H9 (cell line): ENCODE results near the gene MGLL. TPM values are rescaled to one million over a fixed set of nuclear protein-coding genes. Genes with fewer than 3 reads are reported as not detected.

Source experiments
- DNase-seq: peaks from one replicate; pipeline ENCODE4 v3.0.0-alpha.2; 2017
- H2AFZ ChIP-seq: one replicate; pipeline ENCODE4 v1.6.1; 2013; ENCODE audit warnings: mild to moderate bottlenecking, low read length, control low read depth, moderate library complexity
- H2AK5ac ChIP-seq: 2 replicates; pipeline ENCODE4 v1.6.1; 2013; ENCODE audit warnings: low read length, control low read depth, mixed read lengths; ENCODE audit not compliant: insufficient read length
- H2BK120ac ChIP-seq: one replicate; pipeline ENCODE4 v1.6.1; 2013; ENCODE audit warnings: low read depth, mild to moderate bottlenecking, low read length, control low read depth, inconsistent platforms; ENCODE audit not compliant: poor library complexity, severe bottlenecking
- H2BK12ac ChIP-seq: 2 replicates; pipeline ENCODE4 v1.6.1; 2013; ENCODE audit warnings: low read length, control low read depth, mixed read lengths, low read depth; ENCODE audit not compliant: insufficient read length
- H2BK15ac ChIP-seq: 2 replicates; pipeline ENCODE4 v1.6.1; 2013; ENCODE audit warnings: low read depth, low read length, control low read depth
- H2BK20ac ChIP-seq: one replicate; pipeline ENCODE4 v1.6.1; 2013; ENCODE audit warnings: low read depth, mild to moderate bottlenecking, low read length, control low read depth, inconsistent platforms; ENCODE audit not compliant: poor library complexity, severe bottlenecking
- H2BK5ac ChIP-seq: 2 replicates; pipeline ENCODE4 v1.6.1; 2013; ENCODE audit warnings: low read length, control low read depth, mixed read lengths; ENCODE audit not compliant: insufficient read length
- H3K14ac ChIP-seq: 2 replicates; pipeline ENCODE4 v1.6.1; 2013; ENCODE audit warnings: low read length, control low read depth; ENCODE audit not compliant: insufficient read depth
- H3K18ac ChIP-seq: 2 replicates; pipeline ENCODE4 v1.6.1; 2013; ENCODE audit warnings: low read depth, mild to moderate bottlenecking, mixed read lengths, low read length, control low read depth; ENCODE audit not compliant: insufficient read length
- H3K23ac ChIP-seq: 2 replicates; pipeline ENCODE4 v1.6.1; 2013; ENCODE audit warnings: low read length, control low read depth, mixed read lengths, low read depth; ENCODE audit not compliant: insufficient read length
- H3K23me2 ChIP-seq: 2 replicates; pipeline ENCODE4 v1.6.1; 2013; ENCODE audit warnings: low read depth, mild to moderate bottlenecking, mixed read lengths, low read length, control low read depth; ENCODE audit not compliant: insufficient read length, poor library complexity, severe bottlenecking
- H3K27ac ChIP-seq: 2 replicates; pipeline ENCODE4 v1.5.1; 2013; ENCODE audit warnings: low read length, control low read depth, mixed read lengths, low read depth; ENCODE audit not compliant: insufficient read length
- H3K27me3 ChIP-seq: 2 replicates; pipeline ENCODE4 v1.6.1; 2013; ENCODE audit warnings: low read length, control low read depth, inconsistent platforms; ENCODE audit not compliant: insufficient read depth
- H3K4ac ChIP-seq: 2 replicates; pipeline ENCODE4 v1.6.1; 2013; ENCODE audit warnings: low read depth, mild to moderate bottlenecking, control low read depth, inconsistent platforms, low read length, moderate library complexity
- H3K4me1 ChIP-seq: 2 replicates; pipeline ENCODE4 v1.6.1; 2013; ENCODE audit warnings: low read length, control low read depth, inconsistent platforms; ENCODE audit not compliant: insufficient read depth
- H3K4me2 ChIP-seq: 2 replicates; pipeline ENCODE4 v1.6.1; 2013; ENCODE audit warnings: low read length, control low read depth, mixed read lengths; ENCODE audit not compliant: insufficient read length, insufficient read depth
- H3K56ac ChIP-seq: 2 replicates; pipeline ENCODE4 v1.6.1; 2013; ENCODE audit warnings: low read depth, mild to moderate bottlenecking, mixed read lengths, low read length, control low read depth; ENCODE audit not compliant: insufficient read length
- H3K79me1 ChIP-seq: 2 replicates; pipeline ENCODE4 v1.6.1; 2013; ENCODE audit warnings: low read depth, mild to moderate bottlenecking, moderate library complexity, low read length, control low read depth, inconsistent platforms; ENCODE audit not compliant: insufficient read depth, poor library complexity, severe bottlenecking
- H3K79me2 ChIP-seq: 2 replicates; pipeline ENCODE4 v1.6.1; 2013; ENCODE audit warnings: low read length, control low read depth, inconsistent platforms; ENCODE audit not compliant: insufficient read depth
- H3K9ac ChIP-seq: 2 replicates; pipeline ENCODE4 v1.6.1; 2013; ENCODE audit warnings: low read length, control low read depth, mixed read lengths; ENCODE audit not compliant: insufficient read length; ENCODE audit errors: extremely low read depth
- H3K9me3 ChIP-seq: one replicate; pipeline ENCODE4 v1.6.1; 2013; ENCODE audit warnings: low read depth, low read length, inconsistent platforms; ENCODE audit not compliant: control insufficient read depth
- H3T11ph ChIP-seq: one replicate; pipeline ENCODE4 v1.6.1; 2013; ENCODE audit warnings: mild to moderate bottlenecking, low read length, control low read depth, inconsistent platforms
- H4K20me1 ChIP-seq: one replicate; pipeline ENCODE4 v1.6.1; 2013; ENCODE audit not compliant: control insufficient read depth, insufficient read length, insufficient read depth
- H4K5ac ChIP-seq: 2 replicates; pipeline ENCODE4 v1.6.1; 2013; ENCODE audit warnings: low read depth, mild to moderate bottlenecking, mixed read lengths, low read length, control low read depth; ENCODE audit not compliant: insufficient read length
- H4K8ac ChIP-seq: replicated peaks from 2 replicates; pipeline ENCODE4 v1.6.1; 2013; ENCODE audit warnings: low read length, control low read depth, mixed read lengths, low read depth; ENCODE audit not compliant: insufficient read length
- H4K91ac ChIP-seq: 2 replicates; pipeline ENCODE4 v1.6.1; 2013; ENCODE audit warnings: low read depth, mild to moderate bottlenecking, moderate library complexity, mixed read lengths, low read length, control low read depth; ENCODE audit not compliant: insufficient read length
- H3K27ac Mint-ChIP-seq, 3 experiments: 2 replicates in 2 of 3; 3 replicates in 1 of 3; pipeline ENCODE4 v1.8.0; 2020 to 2021; ENCODE audit warnings: mixed read lengths in 3 of 3, mild to moderate bottlenecking in 1 of 3, moderate library complexity in 1 of 3
- H3K27me3 Mint-ChIP-seq: 2 replicates; pipeline ENCODE4 v1.8.0; 2021; ENCODE audit warnings: low read depth, mild to moderate bottlenecking, moderate library complexity, mixed read lengths
- H3K36me3 Mint-ChIP-seq, 3 experiments: 2 replicates in 2 of 3; 3 replicates in 1 of 3; pipeline ENCODE4 v1.8.0; 2020 to 2021; ENCODE audit warnings: low read depth in 3 of 3, mixed read lengths in 3 of 3; ENCODE audit not compliant: insufficient read depth in 1 of 3
- H3K4me1 Mint-ChIP-seq, 2 experiments: 2 replicates each; pipeline ENCODE4 v1.8.0; 2020; ENCODE audit warnings: mixed read lengths in 2 of 2
- H3K4me3 Mint-ChIP-seq, 2 experiments: 2 replicates in 1 of 2; 3 replicates in 1 of 2; pipeline ENCODE4 v1.8.0; 2020 to 2021; ENCODE audit warnings: mild to moderate bottlenecking in 2 of 2, mixed read lengths in 2 of 2, moderate library complexity in 1 of 2
- H3K9me3 Mint-ChIP-seq, 2 experiments: 2 replicates in 1 of 2; 3 replicates in 1 of 2; pipeline ENCODE4 v1.8.0; 2020; ENCODE audit warnings: mild to moderate bottlenecking in 2 of 2, mixed read lengths in 2 of 2, moderate library complexity in 1 of 2
- WGBS: extraction: QIAGEN DNeasy Blood & Tissue Kit; methylation state at CpG from one replicate; pipeline ENCODE4 v1.1.7; 2013; ENCODE audit warnings: missing lambda C conversion rate, low lambda C conversion rate, mixed read lengths; ENCODE audit not compliant: insufficient read length; ENCODE audit errors: extremely low coverage; 5-methylcytosine and 5-hydroxymethylcytosine counted together
- total RNA-seq: library from RNA; stranded (reverse); gene quantifications from 2 replicates; pipeline ENCODE4 v1.2.1, GENCODE V29; 2021
- TF ChIP-seq, protein P1 (sequence below): fragments of 200-600 bp; sonication (generic); conservative IDR thresholded peaks from 3 replicates; pipeline ENCODE4 v1.8.0; 2021; ENCODE audit warnings: antibody characterized with exemption, mild to moderate bottlenecking

MGLL gene
- total RNA-seq, 1 experiment from 2014 or later, result 0.11 TPM

DNA sequence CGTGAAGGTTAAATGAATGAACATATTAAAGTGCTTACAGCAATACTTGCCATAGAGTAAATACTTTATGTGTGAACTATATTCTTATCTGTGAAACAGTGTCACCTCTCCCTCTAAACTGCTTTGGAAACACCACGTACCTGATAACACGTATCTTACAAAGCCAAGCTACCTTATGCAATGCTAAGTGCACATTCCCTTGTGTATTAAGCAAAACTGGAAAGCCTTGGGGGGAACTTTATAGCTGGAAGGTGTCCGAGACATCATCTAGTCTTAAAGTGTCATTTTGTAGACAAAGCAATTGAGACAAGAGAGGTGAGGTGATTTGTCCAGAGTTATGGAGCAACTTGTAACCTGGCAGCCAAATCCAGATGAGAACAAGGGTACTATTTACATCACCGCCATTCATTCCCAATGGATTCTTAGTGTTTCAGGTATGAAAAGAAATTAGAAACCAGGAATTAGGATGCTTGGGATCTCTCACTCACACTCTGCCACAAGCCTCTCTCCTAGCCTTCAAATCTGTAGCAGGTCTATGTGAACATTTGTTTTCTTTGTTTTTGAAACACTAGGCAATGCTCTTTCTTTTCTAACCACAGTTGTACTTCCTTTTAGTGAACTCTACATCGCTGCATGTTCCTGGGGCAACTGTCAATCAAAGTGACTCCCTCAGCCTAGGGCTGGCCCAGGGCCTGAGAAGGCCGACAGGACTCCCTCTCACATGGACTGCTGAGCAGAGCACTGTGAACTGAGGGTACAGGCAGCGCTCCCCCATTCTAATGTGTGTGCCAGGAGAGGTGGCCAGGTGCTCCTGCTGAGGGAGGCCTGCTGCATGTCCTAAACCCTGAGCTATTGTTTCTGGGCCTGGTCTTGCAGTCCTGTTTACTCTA is 13.9 kb upstream of the MGLL start:
- peaks cover 2 to 3% of the 10 kb centered on the region in 2 experiments; a peak in 3 of 5 replicates for H3K9me3 Mint-ChIP-seq
- Histone ChIP-seq H3K9ac (no peak overlapping the region), H3K27ac (no peak overlapping the region), H3K23ac (no peak overlapping the region), H3K9me3 (no peaks in the 10 kb centered on the region), H4K20me1 (no peaks in the 10 kb centered on the region), H3K18ac (no peak overlapping the region), H4K91ac (no peak overlapping the region), H2BK12ac (no peak overlapping the region), H3K4me2 (no peak overlapping the region), H3K56ac (no peak overlapping the region), H3K4ac (no peak overlapping the region), H3K23me2 (no peaks in the 10 kb centered on the region), H2BK120ac (no peak overlapping the region), H4K5ac (no peak overlapping the region), H2BK15ac (no peak overlapping the region), H3T11ph (no peak overlapping the region), H3K27me3 (no peaks in the 10 kb centered on the region), H2AFZ (no peak overlapping the region), H2AK5ac (no peak overlapping the region), H3K79me2 (no peaks in the 10 kb centered on the region), H2BK5ac (no peak overlapping the region), H3K79me1 (no peaks in the 10 kb centered on the region), H4K8ac (no peak overlapping the region), H3K4me1 (no peaks in the 10 kb centered on the region), H3K14ac (no peak overlapping the region), H2BK20ac (no peak overlapping the region)
- no peak overlapping the region for H3K27ac Mint-ChIP-seq
- no peaks in the 10 kb centered on the region for H3K36me3 Mint-ChIP-seq
- WGBS, result no CpG with 5 or more reads among the region's 8 CpGs
- no peak overlapping the region for H3K4me3 Mint-ChIP-seq
- peaks cover 3 to 7% of the 10 kb centered on the region in 2 experiments; a peak in 3 of 4 replicates for H3K4me1 Mint-ChIP-seq
- peaks cover 3% of the 10 kb centered on the region for H3K27me3 Mint-ChIP-seq
- TF ChIP-seq, protein P1, sequence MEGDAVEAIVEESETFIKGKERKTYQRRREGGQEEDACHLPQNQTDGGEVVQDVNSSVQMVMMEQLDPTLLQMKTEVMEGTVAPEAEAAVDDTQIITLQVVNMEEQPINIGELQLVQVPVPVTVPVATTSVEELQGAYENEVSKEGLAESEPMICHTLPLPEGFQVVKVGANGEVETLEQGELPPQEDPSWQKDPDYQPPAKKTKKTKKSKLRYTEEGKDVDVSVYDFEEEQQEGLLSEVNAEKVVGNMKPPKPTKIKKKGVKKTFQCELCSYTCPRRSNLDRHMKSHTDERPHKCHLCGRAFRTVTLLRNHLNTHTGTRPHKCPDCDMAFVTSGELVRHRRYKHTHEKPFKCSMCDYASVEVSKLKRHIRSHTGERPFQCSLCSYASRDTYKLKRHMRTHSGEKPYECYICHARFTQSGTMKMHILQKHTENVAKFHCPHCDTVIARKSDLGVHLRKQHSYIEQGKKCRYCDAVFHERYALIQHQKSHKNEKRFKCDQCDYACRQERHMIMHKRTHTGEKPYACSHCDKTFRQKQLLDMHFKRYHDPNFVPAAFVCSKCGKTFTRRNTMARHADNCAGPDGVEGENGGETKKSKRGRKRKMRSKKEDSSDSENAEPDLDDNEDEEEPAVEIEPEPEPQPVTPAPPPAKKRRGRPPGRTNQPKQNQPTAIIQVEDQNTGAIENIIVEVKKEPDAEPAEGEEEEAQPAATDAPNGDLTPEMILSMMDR, result no peak
- DNase-seq, result no peak
